ENCODE results near the gene PTPRH.
A peak's percentile ranks its signal among the peaks of the same experiment; 100 is the strongest.
"Not testable (repeated sequence)": the region's sequence is repeated elsewhere in the genome, so short reads cannot be mapped to it uniquely, and the experiment has no call there.

PTPRH gene

GRCh38 chr19:55158423-55158822 lies 50.9 kb downstream of the PTPRH start:
- DNase-seq = no peak

- DNase-seq = no peak
Measured at GRCh38 chr19:55157064-55157908, 52.0 kb downstream of the PTPRH start, which contains the start of gene TNNI3. TNNI3 (minus strand) TSS chr19:55157732; CDS start chr19:55157589, 143 bp downstream.

- DNase-seq = peak; percentile 44
Measured at GRCh38 chr19:55156202-55157063, 52.9 kb downstream of the PTPRH start.

GRCh38 chr19:55155784-55156183 lies 53.5 kb downstream of the PTPRH start:
- DNase-seq = not testable (repeated sequence)

GRCh38 chr19:55153652-55154264 lies 55.5 kb downstream of the PTPRH start:
- no peak for DNase-seq

- no peak for DNase-seq
Measured at GRCh38 chr19:55152017-55152416, 57.3 kb downstream of the PTPRH start.

GRCh38 chr19:55149078-55150003 lies 60.0 kb downstream of the PTPRH start, which contains the start of gene TNNT1:
TNNT1 (minus strand) TSS chr19:55149206; CDS start chr19:55147157, 2,049 bp downstream.
- DNase-seq = no peak

- DNase-seq = no peak
Measured at GRCh38 chr19:55147545-55148251, 61.6 kb downstream of the PTPRH start.

- no peak for DNase-seq
Measured at GRCh38 chr19:55146705-55147273, 62.5 kb downstream of the PTPRH start.

- peak; percentile 23 for DNase-seq
Measured at GRCh38 chr19:55146078-55146704, 63.1 kb downstream of the PTPRH start.

GRCh38 chr19:55145232-55145631 lies 64.1 kb downstream of the PTPRH start:
- DNase-seq = no peak

- no peak for DNase-seq
Measured at GRCh38 chr19:55141696-55142095, 67.6 kb downstream of the PTPRH start.

GRCh38 chr19:55137915-55138314 lies 71.4 kb downstream of the PTPRH start:
- DNase-seq = no peak

- DNase-seq = no peak
Measured at GRCh38 chr19:55136399-55137102, 72.8 kb downstream of the PTPRH start.

- no peak for DNase-seq
Measured at GRCh38 chr19:55134736-55135135, 74.6 kb downstream of the PTPRH start.

GRCh38 chr19:55133639-55134444 lies 75.5 kb downstream of the PTPRH start:
- no peak for DNase-seq

GRCh38 chr19:55132453-55133129 lies 76.7 kb downstream of the PTPRH start:
- no peak for DNase-seq

- DNase-seq = peak; percentile 52
Measured at GRCh38 chr19:55131421-55131820, 77.9 kb downstream of the PTPRH start.
